Liver (tissue), 3 donors: ENCODE data around the gene MTOR.

Experiments used
- CTCF ChIP-seq: fragments of 150-350 bp; IDR thresholded peaks from 2 replicates; pipeline ENCODE4 v1.5.1; 2017; ENCODE audit warnings: improper control_type of control experiment, low read depth, low read length; ENCODE audit not compliant: missing input control
- TAF1 ChIP-seq: conservative IDR thresholded peaks from 2 replicates; pipeline ENCODE4 v1.6.1; 2016; ENCODE audit warnings: antibody characterized with exemption, mild to moderate bottlenecking
- donor health status: healthy.
- donor health status: healthy.

GRCh38 chr1:11125931-11126330, 136.4 kb downstream of the MTOR start:
- no peak for TF ChIP-seq CTCF
- no peak for TF ChIP-seq TAF1
